ENCODE results near the gene SERPINA7.

- TF ChIP-seq CTCF (conservative IDR thresholded peaks at IDR 0.05; ENCODE audit: low read length), result no peak
- TF ChIP-seq EZH2phosphoT487 (IDR thresholded peaks at IDR 0.05; ENCODE audit: borderline replicate concordance, low read depth, low read length), result no peak
These were observed 16.3 kb downstream of the SERPINA7 start for GRCh38 chrX:106022238-106022637.
